ENCODE data around the gene DOCK4.

DNA sequence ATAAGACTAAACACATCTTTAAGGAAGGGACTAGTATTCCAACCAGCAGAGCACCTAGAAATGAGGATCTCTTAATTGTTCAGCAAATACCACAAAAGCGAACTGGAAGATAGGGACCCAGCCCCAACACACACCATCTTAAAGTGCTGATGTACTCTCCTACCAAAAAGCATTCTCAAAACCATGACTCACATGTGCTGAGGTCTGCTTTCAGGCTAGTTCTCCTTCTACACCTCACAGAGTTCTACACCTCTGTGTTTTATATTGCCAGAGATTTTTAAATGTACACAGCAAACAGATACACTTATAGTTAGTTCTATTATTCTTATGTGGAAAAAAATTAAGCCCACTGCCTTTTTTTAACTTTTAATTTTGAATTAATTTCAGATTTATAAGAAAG, 191.9 kb downstream of the DOCK4 start:
- TF ChIP-seq, protein P1, sequence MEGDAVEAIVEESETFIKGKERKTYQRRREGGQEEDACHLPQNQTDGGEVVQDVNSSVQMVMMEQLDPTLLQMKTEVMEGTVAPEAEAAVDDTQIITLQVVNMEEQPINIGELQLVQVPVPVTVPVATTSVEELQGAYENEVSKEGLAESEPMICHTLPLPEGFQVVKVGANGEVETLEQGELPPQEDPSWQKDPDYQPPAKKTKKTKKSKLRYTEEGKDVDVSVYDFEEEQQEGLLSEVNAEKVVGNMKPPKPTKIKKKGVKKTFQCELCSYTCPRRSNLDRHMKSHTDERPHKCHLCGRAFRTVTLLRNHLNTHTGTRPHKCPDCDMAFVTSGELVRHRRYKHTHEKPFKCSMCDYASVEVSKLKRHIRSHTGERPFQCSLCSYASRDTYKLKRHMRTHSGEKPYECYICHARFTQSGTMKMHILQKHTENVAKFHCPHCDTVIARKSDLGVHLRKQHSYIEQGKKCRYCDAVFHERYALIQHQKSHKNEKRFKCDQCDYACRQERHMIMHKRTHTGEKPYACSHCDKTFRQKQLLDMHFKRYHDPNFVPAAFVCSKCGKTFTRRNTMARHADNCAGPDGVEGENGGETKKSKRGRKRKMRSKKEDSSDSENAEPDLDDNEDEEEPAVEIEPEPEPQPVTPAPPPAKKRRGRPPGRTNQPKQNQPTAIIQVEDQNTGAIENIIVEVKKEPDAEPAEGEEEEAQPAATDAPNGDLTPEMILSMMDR (IDR thresholded peaks at IDR 0.05) = no peak
- no peak for TF ChIP-seq POLR2A (IDR thresholded peaks at IDR 0.05)
